ENCODE data around the gene GALNT1.

DNA sequence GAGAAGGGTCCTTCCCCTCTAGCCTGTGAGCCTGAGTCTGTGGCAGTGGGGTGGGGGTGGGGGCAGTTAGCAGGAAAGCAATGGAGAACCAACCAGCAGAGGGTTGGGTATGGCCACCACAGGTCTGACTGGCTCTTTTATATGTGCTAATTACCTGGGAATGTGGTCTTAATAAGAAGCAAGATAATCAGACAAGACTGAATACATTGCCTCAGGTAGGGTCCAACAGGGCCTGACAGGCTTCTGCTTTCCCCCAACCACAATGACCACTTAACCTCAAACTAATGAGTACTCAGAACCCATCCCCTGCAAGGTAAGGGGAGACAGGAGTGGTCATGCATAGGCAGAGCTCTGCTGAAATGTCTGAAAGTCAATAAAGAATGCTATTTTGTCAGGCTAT is 39.2 kb upstream of the GALNT1 start:
- TF ChIP-seq, protein P1, sequence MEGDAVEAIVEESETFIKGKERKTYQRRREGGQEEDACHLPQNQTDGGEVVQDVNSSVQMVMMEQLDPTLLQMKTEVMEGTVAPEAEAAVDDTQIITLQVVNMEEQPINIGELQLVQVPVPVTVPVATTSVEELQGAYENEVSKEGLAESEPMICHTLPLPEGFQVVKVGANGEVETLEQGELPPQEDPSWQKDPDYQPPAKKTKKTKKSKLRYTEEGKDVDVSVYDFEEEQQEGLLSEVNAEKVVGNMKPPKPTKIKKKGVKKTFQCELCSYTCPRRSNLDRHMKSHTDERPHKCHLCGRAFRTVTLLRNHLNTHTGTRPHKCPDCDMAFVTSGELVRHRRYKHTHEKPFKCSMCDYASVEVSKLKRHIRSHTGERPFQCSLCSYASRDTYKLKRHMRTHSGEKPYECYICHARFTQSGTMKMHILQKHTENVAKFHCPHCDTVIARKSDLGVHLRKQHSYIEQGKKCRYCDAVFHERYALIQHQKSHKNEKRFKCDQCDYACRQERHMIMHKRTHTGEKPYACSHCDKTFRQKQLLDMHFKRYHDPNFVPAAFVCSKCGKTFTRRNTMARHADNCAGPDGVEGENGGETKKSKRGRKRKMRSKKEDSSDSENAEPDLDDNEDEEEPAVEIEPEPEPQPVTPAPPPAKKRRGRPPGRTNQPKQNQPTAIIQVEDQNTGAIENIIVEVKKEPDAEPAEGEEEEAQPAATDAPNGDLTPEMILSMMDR (IDR thresholded peaks at IDR 0.05), result no peak
- no peak for TF ChIP-seq EZH2 (IDR thresholded peaks at IDR 0.05)
